ENCODE results near the gene GOLGA6L1.
"Not testable (repeated sequence)": the region's sequence is repeated elsewhere in the genome, so short reads cannot be mapped to it uniquely, and the experiment has no call there.

The GOLGA6L1 gene

DNA sequence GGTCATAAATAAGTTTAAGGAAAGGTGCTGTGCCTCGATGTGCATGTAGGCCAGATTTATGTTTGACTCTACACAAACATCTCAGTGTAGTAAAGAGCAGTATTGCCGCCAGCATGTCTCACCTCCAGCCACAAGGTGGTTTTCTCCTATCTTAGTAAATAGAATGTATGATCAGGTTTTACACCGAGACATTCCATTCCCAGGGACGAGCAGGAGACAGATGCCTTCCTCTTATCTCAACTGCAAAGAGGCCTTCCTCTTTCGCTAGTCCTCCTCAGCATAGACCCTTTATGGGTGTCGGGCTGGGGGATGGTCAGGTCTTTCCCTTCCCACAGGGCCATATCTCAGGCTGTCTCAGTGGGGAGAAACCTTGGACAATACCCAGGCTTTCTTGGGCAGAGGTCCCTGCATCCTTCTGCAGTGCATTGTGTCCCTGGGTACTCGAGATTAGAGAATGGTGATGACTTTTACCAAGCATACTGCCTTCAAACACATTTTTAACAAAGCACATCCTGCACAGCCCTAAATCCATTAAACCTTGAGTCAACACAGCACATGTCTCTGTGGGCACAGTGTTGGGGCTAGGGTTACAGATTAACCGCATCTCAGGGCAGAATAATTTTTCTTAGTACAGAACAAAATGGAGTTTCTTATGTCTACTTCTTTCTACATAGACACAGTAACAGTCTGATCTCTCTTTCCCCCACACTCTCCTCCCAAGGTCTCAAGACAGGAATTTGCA, 54.5 kb downstream of the GOLGA6L1 start:
- H3K36me3 ChIP-seq (ENCODE audit: control insufficient read depth, insufficient read depth, low read length); H3K4me3 ChIP-seq (ENCODE audit: low read length); H3K9me3 ChIP-seq (ENCODE audit: control insufficient read depth, low read length); H3K4me1 ChIP-seq (ENCODE audit: control insufficient read depth, insufficient read depth, low read length); H3K9ac ChIP-seq (ENCODE audit: low read length); H3K27me3 ChIP-seq (ENCODE audit: control insufficient read depth, insufficient read depth, low read length): not testable (repeated sequence)

- Histone ChIP-seq H3K27me3 (ENCODE audit: control insufficient read depth, insufficient read depth, low read length) (no peaks in the 10 kb centered on the region), H3K36me3 (ENCODE audit: control insufficient read depth, insufficient read depth, low read length) (no peaks in the 10 kb centered on the region), H3K4me3 (ENCODE audit: low read length) (no peak overlapping the region), H3K9ac (ENCODE audit: low read length) (no peak overlapping the region), H3K4me1 (ENCODE audit: control insufficient read depth, insufficient read depth, low read length) (no peaks in the 10 kb centered on the region), H3K9me3 (ENCODE audit: control insufficient read depth, low read length) (no peaks in the 10 kb centered on the region)
Observed at GRCh38 chr15:23081271-23081670, 55.4 kb downstream of the GOLGA6L1 start.

- no peak overlapping the region for H3K4me3 ChIP-seq (ENCODE audit: low read length)
- no peaks in the 10 kb centered on the region for H3K9me3 ChIP-seq (ENCODE audit: control insufficient read depth, low read length)
- no peaks in the 10 kb centered on the region for H3K36me3 ChIP-seq (ENCODE audit: control insufficient read depth, insufficient read depth, low read length)
- H3K4me1 ChIP-seq (ENCODE audit: control insufficient read depth, insufficient read depth, low read length), result no peaks in the 10 kb centered on the region
- no peak overlapping the region for H3K9ac ChIP-seq (ENCODE audit: low read length)
- H3K27me3 ChIP-seq (ENCODE audit: control insufficient read depth, insufficient read depth, low read length), result no peaks in the 10 kb centered on the region
Observed at GRCh38 chr15:23079766-23080165, 56.9 kb downstream of the GOLGA6L1 start.
